GM12875 (cell line): ENCODE data around the gene TMEM9B.

Experiments used
- H3K4me3 ChIP-seq: one replicate; pipeline ENCODE4 v1.5.1; 2011; ENCODE audit warnings: low read depth, low read length, control low read depth
- TF ChIP-seq, protein P1 (sequence below): IDR thresholded peaks from 2 replicates; pipeline ENCODE4 v1.5.1; 2011; ENCODE audit warnings: low read depth, mild to moderate bottlenecking, control low read depth, inconsistent platforms, low read length, moderate library complexity, borderline replicate concordance; ENCODE audit not compliant: insufficient read depth

TMEM9B gene

DNA sequence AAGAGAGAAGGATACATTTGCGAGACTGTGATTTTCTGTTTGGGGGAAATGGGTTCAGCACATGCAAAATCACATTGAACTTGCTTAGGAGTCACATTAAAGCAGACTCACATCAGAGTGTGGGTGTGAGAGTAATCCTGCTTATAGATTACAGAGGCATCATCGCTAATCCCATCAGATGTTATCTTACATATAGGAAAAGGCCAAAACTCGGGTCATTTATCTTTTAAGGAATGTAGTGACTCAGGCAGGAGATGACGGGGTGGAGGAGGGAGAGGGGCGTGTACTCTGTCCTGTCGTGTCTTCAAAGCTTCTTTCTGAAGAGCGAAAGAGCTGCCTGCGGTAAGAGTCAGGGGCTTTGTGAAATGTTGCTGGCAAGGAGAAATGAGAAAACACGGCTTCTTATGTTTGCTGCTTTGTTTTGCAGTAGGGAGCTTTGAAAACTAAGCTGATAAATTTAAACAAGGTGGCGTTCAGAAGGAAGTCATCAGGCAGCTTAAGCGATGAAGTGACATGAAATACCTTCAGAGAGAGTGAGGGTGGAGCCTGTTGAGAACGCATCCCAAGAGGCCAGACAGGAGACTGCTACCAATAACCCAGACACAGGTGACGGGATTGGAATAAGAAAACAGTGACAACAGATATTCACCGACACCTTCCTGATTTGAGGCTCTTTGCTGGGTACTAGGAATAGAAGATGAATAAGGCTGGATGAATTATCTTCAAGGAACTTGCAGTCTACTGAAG is 29.3 kb downstream of the TMEM9B start:
- TF ChIP-seq, protein P1, sequence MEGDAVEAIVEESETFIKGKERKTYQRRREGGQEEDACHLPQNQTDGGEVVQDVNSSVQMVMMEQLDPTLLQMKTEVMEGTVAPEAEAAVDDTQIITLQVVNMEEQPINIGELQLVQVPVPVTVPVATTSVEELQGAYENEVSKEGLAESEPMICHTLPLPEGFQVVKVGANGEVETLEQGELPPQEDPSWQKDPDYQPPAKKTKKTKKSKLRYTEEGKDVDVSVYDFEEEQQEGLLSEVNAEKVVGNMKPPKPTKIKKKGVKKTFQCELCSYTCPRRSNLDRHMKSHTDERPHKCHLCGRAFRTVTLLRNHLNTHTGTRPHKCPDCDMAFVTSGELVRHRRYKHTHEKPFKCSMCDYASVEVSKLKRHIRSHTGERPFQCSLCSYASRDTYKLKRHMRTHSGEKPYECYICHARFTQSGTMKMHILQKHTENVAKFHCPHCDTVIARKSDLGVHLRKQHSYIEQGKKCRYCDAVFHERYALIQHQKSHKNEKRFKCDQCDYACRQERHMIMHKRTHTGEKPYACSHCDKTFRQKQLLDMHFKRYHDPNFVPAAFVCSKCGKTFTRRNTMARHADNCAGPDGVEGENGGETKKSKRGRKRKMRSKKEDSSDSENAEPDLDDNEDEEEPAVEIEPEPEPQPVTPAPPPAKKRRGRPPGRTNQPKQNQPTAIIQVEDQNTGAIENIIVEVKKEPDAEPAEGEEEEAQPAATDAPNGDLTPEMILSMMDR: no peak
- H3K4me3 ChIP-seq: no peak overlapping the region

DNA sequence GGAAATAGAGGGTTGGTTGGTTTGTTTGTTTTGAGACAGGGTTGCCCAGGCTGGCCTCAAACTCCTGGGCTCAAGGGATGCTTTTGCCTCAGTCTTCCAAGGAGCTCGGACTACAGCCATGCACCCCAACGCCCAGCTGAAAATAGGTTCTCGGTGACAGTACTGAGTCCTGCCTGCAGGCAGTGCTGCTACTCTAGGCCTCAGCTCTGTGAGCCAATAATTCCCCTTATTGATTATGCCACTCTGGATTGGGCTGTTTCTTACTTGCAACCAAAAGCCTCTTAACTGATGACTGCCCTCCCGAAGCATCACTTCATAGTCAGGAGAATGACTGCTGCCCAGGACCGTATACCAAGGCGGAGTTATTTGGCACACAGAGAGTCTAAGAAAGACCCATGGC is 30.3 kb downstream of the TMEM9B start:
- TF ChIP-seq, protein P1: no peak
- H3K4me3 ChIP-seq: no peak overlapping the region

DNA sequence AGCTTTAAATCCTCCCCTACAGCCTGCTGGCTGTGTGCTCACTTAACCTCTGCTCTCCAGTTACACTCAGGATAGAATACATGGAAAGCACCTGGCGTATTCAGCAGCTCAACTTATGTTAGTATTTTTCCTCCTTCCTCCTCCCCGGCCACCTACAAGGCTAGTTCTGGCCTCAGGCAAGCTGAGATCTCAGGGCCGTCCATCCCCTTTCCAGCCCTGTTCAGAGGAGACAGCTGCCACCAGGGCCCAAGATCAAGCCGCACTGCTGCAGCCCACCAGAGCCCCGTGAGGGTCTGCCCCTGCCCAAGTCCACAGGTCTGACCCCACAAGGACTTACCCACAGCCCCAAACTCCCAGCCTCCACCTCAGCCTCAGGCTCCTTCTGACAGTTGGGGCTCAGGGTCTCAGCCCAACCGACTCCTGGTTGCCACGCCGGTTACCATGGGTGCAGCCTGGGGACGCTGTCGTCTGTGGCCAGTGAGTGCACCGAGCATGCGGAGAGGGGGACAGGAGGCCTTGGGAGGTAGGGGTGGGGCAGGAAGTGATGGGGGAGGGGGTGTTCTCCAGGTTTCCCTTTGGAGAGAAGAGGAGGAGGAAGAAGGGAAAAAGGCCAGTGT is 31.6 kb downstream of the TMEM9B start, which contains the start of gene C11orf16:
C11orf16 (minus strand) TSS at position 384 of the 617 bp plus-strand sequence. CDS start 639 bp downstream, outside the sequence.
- TF ChIP-seq, protein P1: no peak
- no peak within 1 kb of the TSS for H3K4me3 ChIP-seq

DNA sequence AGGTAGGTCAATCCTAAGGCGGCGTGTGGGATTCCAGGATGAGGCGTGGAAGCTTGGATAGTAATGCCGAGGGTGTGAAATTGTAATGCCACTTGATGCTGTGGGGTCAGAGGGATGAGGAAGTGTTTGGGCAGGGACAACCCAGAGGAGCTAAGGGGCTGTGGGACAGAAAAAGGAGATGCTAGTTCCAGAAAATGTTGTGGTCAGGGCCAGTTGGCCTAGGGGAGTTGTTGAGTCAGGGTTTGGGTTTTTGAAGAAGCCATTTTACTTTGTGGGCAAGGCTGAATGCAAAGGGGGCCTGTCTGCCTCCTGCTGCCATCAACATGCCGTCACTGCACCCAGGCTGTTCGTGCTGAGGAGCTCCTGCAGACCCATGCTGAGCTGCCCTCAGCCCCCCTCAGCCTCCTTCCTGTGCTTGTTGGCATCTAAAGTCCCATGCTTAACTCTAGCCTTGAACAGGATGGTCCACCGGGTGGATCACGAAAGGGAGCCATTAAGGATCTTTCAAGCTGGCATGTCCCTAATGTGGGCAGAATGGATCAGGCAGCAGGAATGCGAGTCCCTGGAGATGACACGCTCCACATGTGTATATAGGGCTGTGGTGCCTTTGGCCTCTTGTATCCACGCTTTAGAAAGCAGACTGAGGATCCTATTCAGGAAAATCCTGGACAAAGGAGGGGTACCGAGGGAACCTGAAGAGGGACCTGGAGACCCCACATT is 33.6 kb downstream of the TMEM9B start:
- H3K4me3 ChIP-seq: no peak overlapping the region
- TF ChIP-seq, protein P1: no peak

DNA sequence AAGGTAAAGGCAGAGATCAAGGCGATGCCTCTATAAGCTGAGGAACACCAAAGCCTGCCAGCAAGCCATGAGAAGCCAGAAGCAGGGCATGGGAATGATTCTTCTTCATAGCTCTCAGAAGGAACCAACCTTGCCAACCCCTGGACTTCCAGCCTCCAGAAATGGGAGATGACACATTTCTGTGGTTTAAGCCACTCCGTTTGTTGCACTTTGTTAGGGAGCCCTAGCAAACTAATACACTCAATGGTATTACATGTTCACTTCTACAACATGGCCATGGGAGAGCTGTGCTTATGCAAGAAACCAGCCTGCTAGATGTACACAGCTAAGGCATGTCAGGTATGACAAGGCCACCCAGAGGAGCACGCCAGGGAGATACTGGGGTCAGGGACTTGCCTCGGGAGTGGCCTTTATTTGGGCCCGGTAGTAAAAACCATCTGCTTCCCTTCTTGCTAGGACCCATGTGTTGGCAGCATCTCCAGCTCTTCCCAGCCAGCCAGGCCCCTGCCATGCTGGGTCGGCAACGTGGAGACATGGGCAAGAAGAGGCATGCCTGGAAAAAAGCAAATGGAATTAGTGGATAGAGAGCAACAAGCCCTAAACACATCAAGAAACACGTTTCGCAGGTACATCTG is 35.1 kb downstream of the TMEM9B start:
- H3K4me3 ChIP-seq: no peak overlapping the region
- TF ChIP-seq, protein P1: no peak

DNA sequence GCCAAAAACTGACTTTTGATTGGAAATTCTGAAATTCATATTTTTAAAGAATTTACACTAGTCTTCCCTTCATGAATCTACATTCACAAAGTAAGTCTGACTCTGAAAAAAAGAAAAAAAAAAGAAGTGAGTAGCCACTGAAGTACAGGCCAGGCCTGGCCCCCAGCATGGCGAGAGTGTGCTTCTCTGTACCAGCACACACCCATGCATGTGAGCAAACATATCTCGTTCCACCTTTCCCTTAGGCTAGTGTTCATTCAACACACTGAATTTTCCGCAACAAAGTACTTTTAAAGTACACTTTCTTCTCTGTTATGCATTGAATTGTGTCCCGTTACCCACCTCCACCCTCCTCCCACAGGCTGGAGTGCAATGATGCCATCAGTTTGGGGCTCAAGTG is 36.0 kb downstream of the TMEM9B start:
- TF ChIP-seq, protein P1: no peak
- no peak overlapping the region for H3K4me3 ChIP-seq
